GM12878 (cell line): ENCODE measurements around the gene NCLN. TPM values are rescaled to one million over a fixed set of nuclear protein-coding genes. Genes with fewer than 3 reads are reported as not detected.
"Not testable (repeated sequence)": the region's sequence is repeated elsewhere in the genome, so short reads cannot be mapped to it uniquely, and the experiment has no call there.

Experiments
- ATAC-seq: fragments of 200-7000 bp; cut with Tn5 transposase; 3 replicates; pipeline ENCODE4 v1.9.1; 2020; ENCODE audit warnings: mild to moderate bottlenecking, moderate library complexity
- BruUV-seq: library from RNA; stranded (reverse); fragments of 400-500 nt; replicated peaks from 2 replicates; lab custom pipeline; 2021; lab: Mats Ljungman, UMichigan
- CTCF ChIA-PET: fragments of 300-600 bp; sonication (Branson Sonifier 250); formaldehyde crosslinking; extraction: SDS; loops from one replicate; lab custom pipeline; 2021; ENCODE audit warnings: inconsistent platforms; lab: Yijun Ruan, JAX
- POLR2A ChIA-PET: fragments of 350-600 bp; formaldehyde crosslinking; extraction: SDS; loops from one replicate; lab custom pipeline; 2021; ENCODE audit warnings: inconsistent platforms; lab: Charles Lee
- RAD21 ChIA-PET: fragments of 300-600 bp; sonication (Branson Sonifier 250); formaldehyde crosslinking; loops from one replicate; lab custom pipeline; 2023; ENCODE audit warnings: antibody characterized with exemption; ENCODE audit not compliant: unreplicated experiment; lab: Charles Lee
- SMC1A ChIA-PET: fragments of 300-600 bp; sonication (Branson Sonifier 250); formaldehyde crosslinking; loops from one replicate; lab custom pipeline; 2023; ENCODE audit not compliant: unreplicated experiment, uncharacterized antibody; lab: Charles Lee
- DNase-seq: peaks from one replicate; pipeline ENCODE4 v3.0.0-alpha.2; 2011; ENCODE audit warnings: low read depth, low spot score
- FAIRE-seq: peaks from 3 replicates; lab custom pipeline; 2011; peaks lifted over from hg19 to GRCh38; lab: Jason Lieb, UNC
- H2AFZ ChIP-seq: 2 replicates; pipeline ENCODE4 v1.6.0; 2011; ENCODE audit warnings: low read depth, low read length, control low read depth; ENCODE audit not compliant: control insufficient read depth
- H3K27ac ChIP-seq: 2 replicates; pipeline ENCODE4 v1.5.1; 2011; ENCODE audit warnings: control low read depth; ENCODE audit not compliant: control insufficient read depth, insufficient read depth
- H3K27me3 ChIP-seq, 2 experiments: replicated peaks in 1 of 2; 2 replicates each; pipeline versions ENCODE4 v1.6.0 to v1.6.1; 2011; ENCODE audit warnings: low read length in 1 of 2; ENCODE audit not compliant: control insufficient read depth in 2 of 2, insufficient read depth in 2 of 2
- H3K36me3 ChIP-seq, 2 experiments: 2 replicates each; pipeline ENCODE4 v1.5.1; 2011; ENCODE audit warnings: low read length in 1 of 2; ENCODE audit not compliant: control insufficient read depth in 2 of 2, insufficient read depth in 2 of 2
- H3K4me1 ChIP-seq: 2 replicates; pipeline ENCODE4 v1.6.1; 2011; ENCODE audit warnings: mild to moderate bottlenecking, low read length, moderate library complexity, mixed read lengths; ENCODE audit not compliant: control insufficient read depth, insufficient read depth
- H3K4me2 ChIP-seq: 2 replicates; pipeline ENCODE4 v1.6.0; 2011; ENCODE audit warnings: control low read depth; ENCODE audit not compliant: control insufficient read depth, insufficient read depth
- H3K4me3 ChIP-seq: fragments of 200-600 bp; sonication (generic); 2 replicates; pipeline ENCODE4 v1.5.1; 2016
- H3K79me2 ChIP-seq: 2 replicates; pipeline ENCODE4 v1.6.0; 2011; ENCODE audit warnings: low read length; ENCODE audit not compliant: control insufficient read depth, insufficient read depth
- H3K9ac ChIP-seq: 2 replicates; pipeline ENCODE4 v1.8.0; 2011; ENCODE audit warnings: low read length, control low read depth, mixed read lengths; ENCODE audit not compliant: control insufficient read depth, insufficient read depth
- H3K9me3 ChIP-seq: replicated peaks from 3 replicates; pipeline ENCODE4 v1.5.1; 2011; ENCODE audit warnings: mild to moderate bottlenecking, low read length; ENCODE audit not compliant: control insufficient read depth, insufficient read depth
- H4K20me1 ChIP-seq: 2 replicates; pipeline ENCODE4 v1.6.0; 2011; ENCODE audit not compliant: control insufficient read depth, insufficient read depth
- BMI1 ChIP-seq: fragments of 450-650 bp; IDR thresholded peaks from 2 replicates; pipeline ENCODE4 v1.6.1; 2016; ENCODE audit warnings: mild to moderate bottlenecking, moderate library complexity, borderline replicate concordance
- JUNB ChIP-seq: IDR thresholded peaks from 2 replicates; pipeline ENCODE4 v1.6.1; 2016; ENCODE audit warnings: antibody characterized with exemption, mild to moderate bottlenecking
- MEF2B ChIP-seq: fragments of 450-650 bp; IDR thresholded peaks from 2 replicates; pipeline ENCODE4 v1.6.1; 2018; ENCODE audit warnings: mild to moderate bottlenecking, moderate library complexity; ENCODE audit not compliant: partially characterized antibody, poor library complexity, severe bottlenecking
- RFX5 ChIP-seq: IDR thresholded peaks from 2 replicates; pipeline ENCODE4 v1.6.1; 2011; ENCODE audit warnings: low read depth, low read length, improper control_type of control experiment
- SMAD1 ChIP-seq: fragments of 450-650 bp; IDR thresholded peaks from 2 replicates; pipeline ENCODE4 v1.6.1; 2018; ENCODE audit warnings: mild to moderate bottlenecking, low read depth; ENCODE audit not compliant: partially characterized antibody
- SREBF1 ChIP-seq: IDR thresholded peaks from 2 replicates; pipeline ENCODE4 v1.6.1; 2012; ENCODE audit warnings: mild to moderate bottlenecking, low read length
- ZNF384 ChIP-seq: IDR thresholded peaks from 2 replicates; pipeline ENCODE4 v1.6.1; 2012; ENCODE audit warnings: low read depth, mild to moderate bottlenecking, low read length, improper control_type of control experiment, borderline replicate concordance
- WGBS: methylation state at CpG from one replicate; pipeline ENCODE4 v1.1.6; 2016; ENCODE audit warnings: low lambda C conversion rate; ENCODE audit not compliant: insufficient replicate concordance, insufficient coverage; ENCODE audit errors: missing lambda C conversion rate; 5-methylcytosine and 5-hydroxymethylcytosine counted together
- in situ Hi-C: fragments of 300-500 bp; cut with MboI; formaldehyde crosslinking; loops from 9 replicates; pipeline ENCODE4 v1.14.3; 2018; ENCODE audit warnings: mixed read lengths
- intact Hi-C: fragments of 100-400 bp; cut with micrococcal nuclease; formaldehyde crosslinking; loops from one replicate; pipeline ENCODE4 v1.14.2; 2022; ENCODE audit not compliant: unreplicated experiment
- polyA plus RNA-seq, 11 experiments: library from polyadenylated mRNA; depleted of rRNA in 4 of 11; unstranded in 6 of 11; stranded (reverse) in 5 of 11; fragments of >200 nt; fragmentation: Nextera tagmentation in 4 of 11; fragmentation: Illumina TruSeq in 1 of 11; extraction: Ambion mirVana in 4 of 11; extraction: Trizol in 1 of 11; gene quantifications; 1 replicate in 1 of 11; 2 replicates in 10 of 11; pipeline versions ENCODE4 v1.2.1 to v1.2.3, GENCODE V29; 2011 to 2016; ENCODE audit warnings: inconsistent platforms in 2 of 11, missing spikeins in 2 of 11, low read depth in 1 of 11
- total RNA-seq, 4 experiments: library from RNA; depleted of rRNA in 3 of 4; stranded (reverse); fragments of >200 nt in 3 of 4; fragmentation: Illumina TruSeq in 1 of 4; extraction: Trizol in 1 of 4; gene quantifications; 2 replicates each; pipeline versions ENCODE4 v1.2.1 to v1.2.3, GENCODE V29; 2013 to 2021
- TF ChIP-seq, protein P1 (sequence below): fragments of 450-650 bp; IDR thresholded peaks from 2 replicates; pipeline ENCODE4 v1.6.1; 2017; ENCODE audit warnings: mild to moderate bottlenecking, low read depth, inconsistent platforms; ENCODE audit not compliant: poor library complexity, severe bottlenecking
- TF ChIP-seq, protein P2 (sequence below): fragments of 450-650 bp; formaldehyde crosslinking; IDR thresholded peaks from 2 replicates; pipeline ENCODE4 v1.4.0; 2022; ENCODE audit warnings: mild to moderate bottlenecking, moderate library complexity

NCLN gene
- total and polyA plus RNA-seq, 10 of the 15 experiments (the other 5 are each of a cell fraction or from before 2014, with no cell fraction given) = 2.2 to 79.1 (median 36.0) TPM

DNA sequence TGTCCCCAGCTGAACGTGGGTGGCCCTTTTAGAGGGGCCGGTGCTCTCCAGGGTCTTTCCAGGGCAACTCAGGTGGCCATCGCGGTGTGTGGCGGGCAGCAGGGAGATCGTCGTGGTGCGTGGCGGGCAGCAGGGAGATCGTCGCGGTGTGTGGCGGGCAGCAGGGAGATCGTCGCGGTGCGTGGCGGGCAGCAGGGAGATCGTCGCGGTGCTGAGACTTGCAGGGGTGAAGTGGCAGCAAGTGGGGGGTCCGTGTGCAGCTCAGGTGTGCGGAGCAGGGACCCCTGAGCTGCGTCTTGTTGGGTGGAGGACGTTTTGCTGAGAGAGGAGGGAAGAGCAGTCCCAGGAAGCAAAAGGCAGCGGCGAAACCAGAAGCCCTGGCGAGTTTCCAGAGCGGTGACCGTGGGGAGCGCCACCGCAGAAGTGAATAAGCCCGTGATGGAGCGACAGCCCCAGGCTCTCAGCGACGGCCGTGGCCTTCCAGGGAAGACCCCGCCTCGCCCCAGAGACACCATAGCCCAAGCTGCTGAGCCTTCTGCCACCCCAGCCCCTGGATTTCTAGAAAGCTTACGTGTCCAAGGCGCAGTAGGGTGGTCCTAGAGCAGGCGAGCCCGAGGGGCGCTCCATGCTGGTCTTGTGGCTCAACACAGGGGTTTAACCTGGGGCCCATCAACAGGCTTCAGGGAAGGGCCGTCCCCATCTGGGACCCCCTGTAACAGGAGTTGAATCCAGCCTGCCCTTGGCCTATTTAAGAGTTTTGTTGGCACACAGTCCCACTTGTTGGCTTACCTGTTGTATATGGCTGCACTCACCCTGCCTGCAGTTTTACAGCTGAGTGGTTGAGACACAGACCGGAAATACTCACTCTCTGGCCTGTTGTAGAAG lies 5.4 kb downstream of the NCLN start (continued):
- TF ChIP-seq MEF2B = no peak
- no peak for TF ChIP-seq BMI1
- TF ChIP-seq, protein P1, sequence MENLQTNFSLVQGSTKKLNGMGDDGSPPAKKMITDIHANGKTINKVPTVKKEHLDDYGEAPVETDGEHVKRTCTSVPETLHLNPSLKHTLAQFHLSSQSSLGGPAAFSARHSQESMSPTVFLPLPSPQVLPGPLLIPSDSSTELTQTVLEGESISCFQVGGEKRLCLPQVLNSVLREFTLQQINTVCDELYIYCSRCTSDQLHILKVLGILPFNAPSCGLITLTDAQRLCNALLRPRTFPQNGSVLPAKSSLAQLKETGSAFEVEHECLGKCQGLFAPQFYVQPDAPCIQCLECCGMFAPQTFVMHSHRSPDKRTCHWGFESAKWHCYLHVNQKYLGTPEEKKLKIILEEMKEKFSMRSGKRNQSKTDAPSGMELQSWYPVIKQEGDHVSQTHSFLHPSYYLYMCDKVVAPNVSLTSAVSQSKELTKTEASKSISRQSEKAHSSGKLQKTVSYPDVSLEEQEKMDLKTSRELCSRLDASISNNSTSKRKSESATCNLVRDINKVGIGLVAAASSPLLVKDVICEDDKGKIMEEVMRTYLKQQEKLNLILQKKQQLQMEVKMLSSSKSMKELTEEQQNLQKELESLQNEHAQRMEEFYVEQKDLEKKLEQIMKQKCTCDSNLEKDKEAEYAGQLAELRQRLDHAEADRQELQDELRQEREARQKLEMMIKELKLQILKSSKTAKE = no peak
- no peak for TF ChIP-seq JUNB
- TF ChIP-seq RFX5 = no peak
- TF ChIP-seq SMAD1 = no peak
- TF ChIP-seq ZNF384 = no peak
- TF ChIP-seq SREBF1 = no peak
- TF ChIP-seq, protein P2, sequence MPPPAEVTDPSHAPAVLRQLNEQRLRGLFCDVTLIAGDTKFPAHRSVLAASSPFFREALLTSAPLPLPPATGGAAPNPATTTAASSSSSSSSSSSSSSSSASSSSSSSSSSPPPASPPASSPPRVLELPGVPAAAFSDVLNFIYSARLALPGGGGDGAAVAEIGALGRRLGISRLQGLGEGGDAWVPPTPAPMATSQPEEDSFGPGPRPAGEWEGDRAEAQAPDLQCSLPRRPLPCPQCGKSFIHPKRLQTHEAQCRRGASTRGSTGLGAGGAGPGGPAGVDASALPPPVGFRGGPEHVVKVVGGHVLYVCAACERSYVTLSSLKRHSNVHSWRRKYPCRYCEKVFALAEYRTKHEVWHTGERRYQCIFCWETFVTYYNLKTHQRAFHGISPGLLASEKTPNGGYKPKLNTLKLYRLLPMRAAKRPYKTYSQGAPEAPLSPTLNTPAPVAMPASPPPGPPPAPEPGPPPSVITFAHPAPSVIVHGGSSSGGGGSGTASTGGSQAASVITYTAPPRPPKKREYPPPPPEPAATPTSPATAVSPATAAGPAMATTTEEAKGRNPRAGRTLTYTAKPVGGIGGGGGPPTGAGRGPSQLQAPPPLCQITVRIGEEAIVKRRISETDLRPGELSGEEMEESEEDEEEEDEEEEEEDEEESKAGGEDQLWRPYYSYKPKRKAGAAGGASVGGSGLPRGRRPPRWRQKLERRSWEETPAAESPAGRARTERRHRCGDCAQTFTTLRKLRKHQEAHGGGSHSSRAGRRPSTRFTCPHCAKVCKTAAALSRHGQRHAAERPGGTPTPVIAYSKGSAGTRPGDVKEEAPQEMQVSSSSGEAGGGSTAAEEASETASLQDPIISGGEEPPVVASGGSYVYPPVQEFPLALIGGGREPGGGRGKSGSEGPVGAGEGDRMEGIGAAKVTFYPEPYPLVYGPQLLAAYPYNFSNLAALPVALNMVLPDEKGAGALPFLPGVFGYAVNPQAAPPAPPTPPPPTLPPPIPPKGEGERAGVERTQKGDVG (CRISPR knock-in tag) = no peak

- ATAC-seq, H2AFZ ChIP-seq, H3K4me2 ChIP-seq, H3K9me3 ChIP-seq, H3K36me3 ChIP-seq, intact Hi-C loops, CTCF ChIA-PET, FAIRE-seq, H3K9ac ChIP-seq, H3K4me3 ChIP-seq, in situ Hi-C loops, POLR2A ChIA-PET, H3K27me3 ChIP-seq, BruUV-seq, H4K20me1 ChIP-seq, RAD21 ChIA-PET, SMC1A ChIA-PET, DNase-seq, H3K27ac ChIP-seq: not testable (repeated sequence)
- 86% methylated on average over 12 of the region's 12 CpGs for WGBS
- H3K4me1 ChIP-seq = peaks cover 10% of the 10 kb centered on the region
- H3K79me2 ChIP-seq = peaks cover 40% of the 10 kb centered on the region
Measured at GRCh38 chr19:3191806-3192104, 6.0 kb downstream of the NCLN start.
